GM21737 (cell line): ENCODE data around the gene SCIN.
"Not testable (repeated sequence)": the region's sequence is repeated elsewhere in the genome, so short reads cannot be mapped to it uniquely, and the experiment has no call there.

ENCODE experiments used
- ATAC-seq: cut with Tn5 transposase; IDR thresholded peaks from one replicate; pipeline ENCODE4 v1.9.1; 2021; ENCODE audit warnings: mild to moderate bottlenecking, moderate library complexity; ENCODE audit not compliant: unreplicated experiment

Gene SCIN

GRCh38 chr7:12570534-12571461 is at the start of gene SCIN:
SCIN (plus strand) TSS chr7:12570720; CDS start chr7:12570787, 67 bp downstream.
- no peak for ATAC-seq

GRCh38 chr7:12524794-12525386 is 45.6 kb upstream of the SCIN start:
- no peak for ATAC-seq

- not testable (repeated sequence) for ATAC-seq
These were observed 43.8 kb upstream of the SCIN start for GRCh38 chr7:12526693-12527092.

GRCh38 chr7:12527670-12528069 is 42.9 kb upstream of the SCIN start:
- ATAC-seq: not testable (repeated sequence)

- no peak for ATAC-seq
These were observed 40.4 kb upstream of the SCIN start for GRCh38 chr7:12529971-12530710.

GRCh38 chr7:12531784-12532183 is 38.7 kb upstream of the SCIN start:
- ATAC-seq: no peak

- no peak for ATAC-seq
These were observed 36.5 kb upstream of the SCIN start for GRCh38 chr7:12534046-12534445.

GRCh38 chr7:12539681-12540080 is 30.8 kb upstream of the SCIN start:
- ATAC-seq: no peak

- ATAC-seq: no peak
These were observed 29.7 kb upstream of the SCIN start for GRCh38 chr7:12540850-12541249.

GRCh38 chr7:12543586-12543985 is 26.9 kb upstream of the SCIN start:
- no peak for ATAC-seq

- no peak for ATAC-seq
These were observed 21.4 kb upstream of the SCIN start for GRCh38 chr7:12549106-12549505.

- no peak for ATAC-seq
These were observed 19.6 kb upstream of the SCIN start for GRCh38 chr7:12550956-12551355.

GRCh38 chr7:12552876-12553275 is 17.6 kb upstream of the SCIN start:
- ATAC-seq: no peak

GRCh38 chr7:12553416-12553815 is 17.1 kb upstream of the SCIN start:
- no peak for ATAC-seq

GRCh38 chr7:12554351-12554750 is 16.2 kb upstream of the SCIN start:
- ATAC-seq: no peak

GRCh38 chr7:12554872-12555271 is 15.6 kb upstream of the SCIN start:
- no peak for ATAC-seq

GRCh38 chr7:12555695-12556094 is 14.8 kb upstream of the SCIN start:
- not testable (repeated sequence) for ATAC-seq

- ATAC-seq: not testable (repeated sequence)
These were observed 14.3 kb upstream of the SCIN start for GRCh38 chr7:12556139-12556792.

GRCh38 chr7:12557282-12557681 is 13.2 kb upstream of the SCIN start:
- ATAC-seq: no peak

- no peak for ATAC-seq
These were observed 5.3 kb upstream of the SCIN start for GRCh38 chr7:12564996-12565764.
